Effector CD8-positive, alpha-beta T cell (primary cell): ENCODE measurements around the gene EEF1AKMT1.
"Not testable (repeated sequence)": the region's sequence is repeated elsewhere in the genome, so short reads cannot be mapped to it uniquely, and the experiment has no call there.

ENCODE experiments used
- DNase-seq: peaks from one replicate; lab custom pipeline; 2025; lab: John Stamatoyannopoulos, UW

EEF1AKMT1 gene

GRCh38 chr13:20776751-20777150 is 3.0 kb upstream of the EEF1AKMT1 start:
- DNase-seq = no peak

- no peak for DNase-seq
Measured at GRCh38 chr13:20775961-20776360, 2.2 kb upstream of the EEF1AKMT1 start.

- DNase-seq = no peak
Measured at GRCh38 chr13:20774746-20775145, 985 bp upstream of the EEF1AKMT1 start.

- DNase-seq = no peak
Measured at GRCh38 chr13:20772401-20773131, 1.2 kb downstream of the EEF1AKMT1 start.

GRCh38 chr13:20769834-20770233 is 3.9 kb downstream of the EEF1AKMT1 start:
- no peak for DNase-seq

DNA sequence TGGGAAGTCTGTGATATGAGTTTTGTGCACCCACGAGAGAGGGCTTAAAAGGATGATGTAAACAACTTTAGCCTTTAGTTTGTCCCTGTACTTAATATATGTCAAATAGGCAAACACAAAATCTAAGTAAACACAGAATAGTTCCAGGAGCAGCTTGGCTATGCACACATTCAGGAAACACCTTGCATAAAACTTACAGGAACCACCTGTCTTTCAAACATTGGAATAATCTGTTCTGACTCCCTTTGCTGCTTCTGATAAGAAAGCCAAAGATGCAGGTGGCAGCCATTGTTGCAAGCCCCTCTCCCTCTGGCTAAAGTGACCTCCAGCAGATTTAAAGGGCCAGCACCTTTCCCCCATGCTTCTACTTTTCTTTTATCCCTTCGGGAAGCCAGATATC is 4.7 kb downstream of the EEF1AKMT1 start:
- no peak for DNase-seq

- no peak for DNase-seq
Measured at GRCh38 chr13:20767309-20767943, 6.3 kb downstream of the EEF1AKMT1 start.

DNA sequence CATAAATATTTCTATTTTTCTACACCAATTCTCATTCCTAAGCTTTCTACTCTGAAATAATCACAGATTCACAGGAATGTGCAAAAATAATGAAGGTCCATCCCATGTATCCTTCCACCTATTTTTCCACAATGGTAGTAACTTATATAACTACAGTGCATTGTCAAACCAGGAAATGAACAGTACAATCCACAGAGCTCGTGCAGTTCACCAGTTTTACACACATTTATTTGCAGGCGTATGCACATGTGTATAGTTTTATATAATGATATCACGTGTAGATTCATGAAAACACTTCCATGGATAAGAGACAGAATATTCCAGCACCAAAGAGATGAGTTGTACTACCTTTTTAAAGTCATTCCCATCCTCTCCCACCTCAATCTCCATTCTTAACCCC is 12.9 kb downstream of the EEF1AKMT1 start:
- no peak for DNase-seq

DNA sequence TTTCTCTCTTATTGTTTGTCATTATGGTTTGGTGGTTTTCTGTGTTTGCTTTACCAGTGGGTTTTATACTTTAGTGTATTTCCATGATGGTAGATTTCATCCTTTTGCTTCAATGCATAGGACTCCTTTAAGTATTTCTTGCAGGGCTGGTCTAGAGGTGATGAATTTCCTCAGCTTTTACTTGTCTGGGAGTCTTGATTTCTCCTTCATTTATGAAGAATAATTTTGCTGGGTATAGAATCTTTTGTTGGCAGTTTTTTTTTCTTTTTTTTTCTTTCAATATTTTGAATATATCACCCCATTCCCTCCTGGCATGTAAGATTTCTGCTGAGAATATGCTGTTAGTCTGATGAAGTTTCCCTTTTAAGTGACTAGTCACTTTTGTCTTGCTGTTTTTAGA is 19.8 kb downstream of the EEF1AKMT1 start:
- DNase-seq = no peak

DNA sequence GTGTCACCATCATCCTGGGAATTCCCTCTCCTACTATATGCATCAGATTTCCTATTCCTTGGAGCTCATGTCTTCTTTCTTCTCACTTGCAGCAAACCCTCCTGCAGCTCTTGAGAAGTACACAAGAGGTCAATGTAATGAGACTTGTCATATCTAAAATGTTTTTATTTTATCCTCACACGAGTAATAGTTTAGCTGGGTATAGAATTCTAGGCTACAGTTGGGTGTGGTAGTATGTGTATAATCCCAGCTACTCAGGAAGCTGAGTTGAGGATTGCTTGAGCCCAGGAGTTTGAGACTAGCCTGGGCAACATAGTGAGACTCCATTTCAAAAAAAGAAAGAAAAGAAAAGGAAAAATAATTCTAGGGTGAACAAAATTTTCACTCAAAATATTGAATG is 24.4 kb downstream of the EEF1AKMT1 start:
- DNase-seq = no peak

DNA sequence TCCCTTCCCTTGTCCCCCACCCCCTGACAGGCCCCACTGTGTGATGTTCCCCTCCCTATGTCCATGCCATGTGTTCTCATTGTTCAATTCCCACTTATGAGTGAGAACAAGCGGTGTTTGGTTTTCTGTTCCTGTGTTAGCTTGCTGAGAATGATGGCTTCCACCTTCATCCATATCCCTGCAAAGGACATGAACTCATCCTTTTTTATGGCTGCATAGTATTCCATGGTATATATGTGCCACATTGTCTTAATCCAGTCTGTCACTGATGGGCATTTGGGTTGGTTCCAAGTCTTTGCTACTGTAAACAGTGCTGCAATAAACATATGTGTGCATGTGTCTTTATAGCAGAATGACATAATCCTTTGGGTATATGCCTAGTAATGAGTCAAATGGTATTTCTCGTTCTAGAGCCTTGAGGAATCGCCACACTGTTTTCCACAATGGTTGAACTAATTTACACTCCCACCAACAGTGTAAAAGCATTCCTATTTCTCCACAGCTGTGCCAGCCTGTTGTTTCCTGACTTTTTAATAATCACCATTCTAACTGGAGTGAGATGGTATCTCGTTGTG is 29.8 kb downstream of the EEF1AKMT1 start:
- not testable (repeated sequence) for DNase-seq

DNA sequence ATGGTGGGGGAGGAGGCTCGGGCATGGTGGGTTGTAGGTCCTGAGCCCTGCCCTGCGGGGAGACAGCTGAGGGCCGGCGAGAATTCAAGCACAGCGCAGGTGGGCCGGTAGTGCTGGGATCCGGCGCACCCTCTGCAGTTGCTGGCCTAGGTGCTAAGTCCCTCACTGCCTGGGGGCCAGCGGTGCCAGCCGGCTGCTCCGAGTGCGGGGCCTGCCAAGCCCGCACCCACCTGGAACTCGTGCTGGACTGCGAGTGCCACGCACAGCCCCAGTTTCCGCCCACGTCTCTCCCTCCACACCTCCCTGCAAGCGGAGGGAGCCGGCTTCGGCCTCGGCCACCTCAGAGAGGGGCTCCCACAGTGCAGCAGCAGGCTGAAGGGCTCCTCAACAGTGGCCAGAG is 33.7 kb downstream of the EEF1AKMT1 start:
- no peak for DNase-seq

- DNase-seq = no peak
Measured at GRCh38 chr13:20738616-20739015, 35.1 kb downstream of the EEF1AKMT1 start.

DNA sequence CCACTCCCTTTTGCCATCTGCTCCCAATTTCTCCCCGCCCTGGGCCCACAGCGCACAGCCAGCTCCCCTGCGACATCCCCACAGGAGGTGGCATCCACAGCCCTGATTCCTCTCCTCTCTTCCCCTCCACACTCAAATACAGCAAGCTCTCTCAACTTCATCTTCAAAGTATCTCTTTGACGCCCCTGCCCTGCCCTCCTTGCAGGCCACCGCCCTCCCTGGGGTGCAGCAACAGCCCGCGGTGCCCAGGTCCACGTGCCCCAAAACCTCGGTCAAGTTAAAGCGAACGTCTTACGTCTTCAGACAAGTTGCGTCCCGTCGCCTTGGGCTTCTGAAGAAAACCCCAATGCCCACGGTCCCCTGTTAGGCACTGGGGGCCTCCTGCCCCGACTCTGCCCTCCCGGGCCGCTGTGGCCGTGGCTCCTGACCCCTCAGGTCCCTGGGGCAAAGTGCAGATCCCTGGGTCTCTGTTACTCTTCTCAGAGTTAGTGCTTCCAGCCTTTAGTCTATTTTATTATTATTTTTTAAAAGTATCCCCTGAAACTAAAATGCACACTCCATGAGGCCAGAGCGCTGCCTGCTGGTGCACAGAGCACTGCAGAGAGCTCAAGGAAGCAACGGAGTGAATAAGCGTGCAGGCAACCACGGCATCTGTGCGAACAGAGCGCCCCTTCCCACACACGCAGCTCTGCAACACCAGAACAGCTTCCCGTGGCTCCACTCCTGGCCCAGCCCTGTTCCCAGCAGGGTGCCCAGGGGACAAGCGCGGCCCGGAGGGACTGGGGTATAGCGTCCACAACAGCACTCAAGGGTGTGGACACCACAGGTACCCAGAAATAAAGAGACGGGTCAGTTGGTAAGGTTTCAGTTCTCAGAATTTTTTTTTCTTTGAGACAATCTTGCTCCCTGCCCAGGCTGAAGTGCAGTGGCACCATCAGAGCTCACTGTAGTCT is 43.9 kb downstream of the EEF1AKMT1 start:
- no peak for DNase-seq

DNA sequence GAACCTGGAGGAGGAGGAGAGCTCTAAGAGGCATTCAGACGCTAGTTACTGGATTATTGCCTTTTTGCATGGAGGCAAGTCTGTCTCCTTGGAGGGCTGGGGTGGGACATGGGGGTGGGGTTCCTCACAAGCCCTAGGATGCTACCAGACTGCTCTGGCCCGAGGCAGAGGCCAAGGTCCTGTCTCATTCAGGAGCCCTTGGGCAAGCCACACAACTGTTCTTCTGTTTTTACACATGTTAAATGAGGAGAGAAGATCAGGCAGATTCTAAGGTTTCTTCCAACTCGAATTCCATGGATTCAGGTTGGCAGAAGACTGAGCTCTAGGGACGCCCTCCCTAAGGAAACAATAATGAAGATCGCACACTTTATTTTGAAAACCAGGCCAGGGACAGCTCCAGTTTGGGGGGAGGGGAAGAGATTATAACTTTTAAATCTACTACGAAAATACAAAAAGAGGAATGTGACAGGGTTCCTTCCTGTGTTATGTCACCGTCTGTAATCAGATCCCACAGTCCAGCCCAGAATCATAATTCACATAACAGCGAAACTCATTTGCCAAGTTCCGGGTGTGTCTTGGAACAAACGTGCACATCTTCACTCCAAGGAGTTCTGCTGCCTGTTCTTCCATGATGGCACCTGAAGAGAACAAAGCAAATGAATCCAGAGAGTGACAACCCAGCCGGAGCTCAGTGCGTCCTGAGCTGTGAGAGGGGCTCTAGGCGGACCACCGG is 45.0 kb downstream of the EEF1AKMT1 start:
- no peak for DNase-seq

DNA sequence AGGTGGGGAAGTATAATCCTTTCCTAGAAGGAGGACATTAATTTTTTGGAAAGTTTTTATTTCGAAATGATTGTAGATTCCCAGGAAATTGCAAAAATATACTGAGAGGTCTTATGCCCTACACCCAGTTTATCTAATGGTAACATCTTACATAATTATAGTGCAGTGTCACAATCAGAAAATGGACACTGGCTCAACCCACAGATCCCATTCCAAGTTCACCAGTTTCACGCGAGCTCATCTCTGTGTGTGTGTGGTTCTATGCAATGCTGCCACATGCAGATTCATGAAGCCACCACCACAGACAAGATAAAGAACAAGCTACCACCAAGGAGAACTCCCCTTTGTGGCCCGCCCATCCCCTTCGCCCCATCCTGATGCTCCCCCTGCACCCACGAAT is 45.9 kb downstream of the EEF1AKMT1 start:
- no peak for DNase-seq

DNA sequence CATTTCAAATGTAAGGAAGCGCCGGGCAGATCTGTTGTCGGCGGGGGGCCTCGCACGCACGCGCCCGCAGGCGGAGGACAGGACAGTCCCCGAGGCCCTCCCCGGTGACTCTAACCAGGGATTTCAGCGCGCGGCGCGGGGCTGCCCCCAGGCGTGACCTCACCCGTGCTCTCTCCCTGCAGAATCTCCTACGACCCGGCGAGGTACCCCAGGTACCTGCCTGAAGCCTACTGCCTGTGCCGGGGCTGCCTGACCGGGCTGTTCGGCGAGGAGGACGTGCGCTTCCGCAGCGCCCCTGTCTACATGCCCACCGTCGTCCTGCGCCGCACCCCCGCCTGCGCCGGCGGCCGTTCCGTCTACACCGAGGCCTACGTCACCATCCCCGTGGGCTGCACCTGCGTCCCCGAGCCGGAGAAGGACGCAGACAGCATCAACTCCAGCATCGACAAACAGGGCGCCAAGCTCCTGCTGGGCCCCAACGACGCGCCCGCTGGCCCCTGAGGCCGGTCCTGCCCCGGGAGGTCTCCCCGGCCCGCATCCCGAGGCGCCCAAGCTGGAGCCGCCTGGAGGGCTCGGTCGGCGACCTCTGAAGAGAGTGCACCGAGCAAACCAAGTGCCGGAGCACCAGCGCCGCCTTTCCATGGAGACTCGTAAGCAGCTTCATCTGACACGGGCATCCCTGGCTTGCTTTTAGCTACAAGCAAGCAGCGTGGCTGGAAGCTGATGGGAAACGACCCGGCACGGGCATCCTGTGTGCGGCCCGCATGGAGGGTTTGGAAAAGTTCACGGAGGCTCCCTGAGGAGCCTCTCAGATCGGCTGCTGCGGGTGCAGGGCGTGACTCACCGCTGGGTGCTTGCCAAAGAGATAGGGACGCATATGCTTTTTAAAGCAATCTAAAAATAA is 52.1 kb downstream of the EEF1AKMT1 start:
- no peak for DNase-seq

DNA sequence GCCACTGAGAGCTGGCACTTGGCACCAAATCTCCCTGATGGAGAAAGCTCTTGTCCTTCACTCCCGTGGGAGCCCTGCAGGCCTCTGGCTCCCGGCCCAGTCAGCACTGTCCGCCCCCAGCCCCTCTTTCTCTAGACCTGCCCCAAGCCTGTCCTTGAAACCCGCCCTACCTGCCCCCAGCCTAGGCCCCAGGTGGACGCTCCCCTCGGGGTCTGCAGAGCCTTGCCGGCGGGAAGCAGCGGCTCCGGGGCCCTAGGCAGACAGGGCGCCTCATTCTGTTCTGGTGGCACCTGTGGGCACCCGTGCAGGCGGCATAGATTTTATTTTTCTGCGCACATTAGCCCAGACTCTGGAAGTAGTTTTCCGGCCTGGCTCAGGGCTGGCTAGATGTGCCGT is 52.7 kb downstream of the EEF1AKMT1 start:
- no peak for DNase-seq

- DNase-seq = no peak
Measured at GRCh38 chr13:20720499-20720898, 53.3 kb downstream of the EEF1AKMT1 start.

DNA sequence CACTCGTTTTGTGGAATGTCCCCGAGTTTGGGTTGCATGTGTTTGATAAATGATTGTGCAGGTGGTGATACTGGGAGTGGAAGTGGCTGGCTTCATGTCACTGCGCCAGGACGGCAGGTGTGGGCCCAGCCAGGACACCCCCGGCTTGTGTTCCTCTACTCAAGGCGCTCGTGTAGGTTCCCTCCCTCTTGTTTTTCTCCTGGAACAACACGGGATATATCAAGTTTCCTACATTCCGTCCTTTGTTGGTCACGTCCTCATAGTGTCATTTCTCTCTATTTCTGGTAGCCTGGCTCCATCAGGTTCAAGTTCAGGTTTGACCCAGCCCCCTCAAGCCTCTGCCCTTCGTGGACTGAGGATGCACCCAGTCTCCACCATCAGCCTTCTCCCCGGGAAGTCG is 54.0 kb downstream of the EEF1AKMT1 start:
- no peak for DNase-seq
